H9 (cell line): ENCODE measurements around the gene RET. TPM values are rescaled to one million over a fixed set of nuclear protein-coding genes. Genes with fewer than 3 reads are reported as not detected.

Experiments
- DNase-seq: peaks from one replicate; pipeline ENCODE4 v3.0.0-alpha.2; 2017
- H2AFZ ChIP-seq: one replicate; pipeline ENCODE4 v1.6.1; 2013; ENCODE audit warnings: mild to moderate bottlenecking, low read length, control low read depth, moderate library complexity
- H2AK5ac ChIP-seq: 2 replicates; pipeline ENCODE4 v1.6.1; 2013; ENCODE audit warnings: low read length, control low read depth, mixed read lengths; ENCODE audit not compliant: insufficient read length
- H2BK120ac ChIP-seq: one replicate; pipeline ENCODE4 v1.6.1; 2013; ENCODE audit warnings: low read depth, mild to moderate bottlenecking, low read length, control low read depth, inconsistent platforms; ENCODE audit not compliant: poor library complexity, severe bottlenecking
- H2BK12ac ChIP-seq: 2 replicates; pipeline ENCODE4 v1.6.1; 2013; ENCODE audit warnings: low read length, control low read depth, mixed read lengths, low read depth; ENCODE audit not compliant: insufficient read length
- H2BK15ac ChIP-seq: 2 replicates; pipeline ENCODE4 v1.6.1; 2013; ENCODE audit warnings: low read depth, low read length, control low read depth
- H2BK20ac ChIP-seq: one replicate; pipeline ENCODE4 v1.6.1; 2013; ENCODE audit warnings: low read depth, mild to moderate bottlenecking, low read length, control low read depth, inconsistent platforms; ENCODE audit not compliant: poor library complexity, severe bottlenecking
- H2BK5ac ChIP-seq: 2 replicates; pipeline ENCODE4 v1.6.1; 2013; ENCODE audit warnings: low read length, control low read depth, mixed read lengths; ENCODE audit not compliant: insufficient read length
- H3K14ac ChIP-seq: 2 replicates; pipeline ENCODE4 v1.6.1; 2013; ENCODE audit warnings: low read length, control low read depth; ENCODE audit not compliant: insufficient read depth
- H3K18ac ChIP-seq: 2 replicates; pipeline ENCODE4 v1.6.1; 2013; ENCODE audit warnings: low read depth, mild to moderate bottlenecking, mixed read lengths, low read length, control low read depth; ENCODE audit not compliant: insufficient read length
- H3K23ac ChIP-seq: 2 replicates; pipeline ENCODE4 v1.6.1; 2013; ENCODE audit warnings: low read length, control low read depth, mixed read lengths, low read depth; ENCODE audit not compliant: insufficient read length
- H3K23me2 ChIP-seq: 2 replicates; pipeline ENCODE4 v1.6.1; 2013; ENCODE audit warnings: low read depth, mild to moderate bottlenecking, mixed read lengths, low read length, control low read depth; ENCODE audit not compliant: insufficient read length, poor library complexity, severe bottlenecking
- H3K27ac ChIP-seq: 2 replicates; pipeline ENCODE4 v1.5.1; 2013; ENCODE audit warnings: low read length, control low read depth, mixed read lengths, low read depth; ENCODE audit not compliant: insufficient read length
- H3K27me3 ChIP-seq: 2 replicates; pipeline ENCODE4 v1.6.1; 2013; ENCODE audit warnings: low read length, control low read depth, inconsistent platforms; ENCODE audit not compliant: insufficient read depth
- H3K4ac ChIP-seq: 2 replicates; pipeline ENCODE4 v1.6.1; 2013; ENCODE audit warnings: low read depth, mild to moderate bottlenecking, control low read depth, inconsistent platforms, low read length, moderate library complexity
- H3K4me1 ChIP-seq: 2 replicates; pipeline ENCODE4 v1.6.1; 2013; ENCODE audit warnings: low read length, control low read depth, inconsistent platforms; ENCODE audit not compliant: insufficient read depth
- H3K4me2 ChIP-seq: 2 replicates; pipeline ENCODE4 v1.6.1; 2013; ENCODE audit warnings: low read length, control low read depth, mixed read lengths; ENCODE audit not compliant: insufficient read length, insufficient read depth
- H3K56ac ChIP-seq: 2 replicates; pipeline ENCODE4 v1.6.1; 2013; ENCODE audit warnings: low read depth, mild to moderate bottlenecking, mixed read lengths, low read length, control low read depth; ENCODE audit not compliant: insufficient read length
- H3K79me1 ChIP-seq: 2 replicates; pipeline ENCODE4 v1.6.1; 2013; ENCODE audit warnings: low read depth, mild to moderate bottlenecking, moderate library complexity, low read length, control low read depth, inconsistent platforms; ENCODE audit not compliant: insufficient read depth, poor library complexity, severe bottlenecking
- H3K79me2 ChIP-seq: 2 replicates; pipeline ENCODE4 v1.6.1; 2013; ENCODE audit warnings: low read length, control low read depth, inconsistent platforms; ENCODE audit not compliant: insufficient read depth
- H3K9ac ChIP-seq: 2 replicates; pipeline ENCODE4 v1.6.1; 2013; ENCODE audit warnings: low read length, control low read depth, mixed read lengths; ENCODE audit not compliant: insufficient read length; ENCODE audit errors: extremely low read depth
- H3K9me3 ChIP-seq: one replicate; pipeline ENCODE4 v1.6.1; 2013; ENCODE audit warnings: low read depth, low read length, inconsistent platforms; ENCODE audit not compliant: control insufficient read depth
- H3T11ph ChIP-seq: one replicate; pipeline ENCODE4 v1.6.1; 2013; ENCODE audit warnings: mild to moderate bottlenecking, low read length, control low read depth, inconsistent platforms
- H4K20me1 ChIP-seq: one replicate; pipeline ENCODE4 v1.6.1; 2013; ENCODE audit not compliant: control insufficient read depth, insufficient read length, insufficient read depth
- H4K5ac ChIP-seq: 2 replicates; pipeline ENCODE4 v1.6.1; 2013; ENCODE audit warnings: low read depth, mild to moderate bottlenecking, mixed read lengths, low read length, control low read depth; ENCODE audit not compliant: insufficient read length
- H4K8ac ChIP-seq: replicated peaks from 2 replicates; pipeline ENCODE4 v1.6.1; 2013; ENCODE audit warnings: low read length, control low read depth, mixed read lengths, low read depth; ENCODE audit not compliant: insufficient read length
- H4K91ac ChIP-seq: 2 replicates; pipeline ENCODE4 v1.6.1; 2013; ENCODE audit warnings: low read depth, mild to moderate bottlenecking, moderate library complexity, mixed read lengths, low read length, control low read depth; ENCODE audit not compliant: insufficient read length
- H3K27ac Mint-ChIP-seq, 3 experiments: 2 replicates in 2 of 3; 3 replicates in 1 of 3; pipeline ENCODE4 v1.8.0; 2020 to 2021; ENCODE audit warnings: mixed read lengths in 3 of 3, mild to moderate bottlenecking in 1 of 3, moderate library complexity in 1 of 3
- H3K27me3 Mint-ChIP-seq: 2 replicates; pipeline ENCODE4 v1.8.0; 2021; ENCODE audit warnings: low read depth, mild to moderate bottlenecking, moderate library complexity, mixed read lengths
- H3K36me3 Mint-ChIP-seq, 3 experiments: 2 replicates in 2 of 3; 3 replicates in 1 of 3; pipeline ENCODE4 v1.8.0; 2020 to 2021; ENCODE audit warnings: low read depth in 3 of 3, mixed read lengths in 3 of 3; ENCODE audit not compliant: insufficient read depth in 1 of 3
- H3K4me1 Mint-ChIP-seq, 2 experiments: 2 replicates each; pipeline ENCODE4 v1.8.0; 2020; ENCODE audit warnings: mixed read lengths in 2 of 2
- H3K4me3 Mint-ChIP-seq, 2 experiments: 2 replicates in 1 of 2; 3 replicates in 1 of 2; pipeline ENCODE4 v1.8.0; 2020 to 2021; ENCODE audit warnings: mild to moderate bottlenecking in 2 of 2, mixed read lengths in 2 of 2, moderate library complexity in 1 of 2
- H3K9me3 Mint-ChIP-seq, 2 experiments: 2 replicates in 1 of 2; 3 replicates in 1 of 2; pipeline ENCODE4 v1.8.0; 2020; ENCODE audit warnings: mild to moderate bottlenecking in 2 of 2, mixed read lengths in 2 of 2, moderate library complexity in 1 of 2
- CTCF ChIP-seq: fragments of 200-600 bp; sonication (generic); conservative IDR thresholded peaks from 3 replicates; pipeline ENCODE4 v1.8.0; 2021; ENCODE audit warnings: antibody characterized with exemption, mild to moderate bottlenecking
- WGBS: extraction: QIAGEN DNeasy Blood & Tissue Kit; methylation state at CpG from one replicate; pipeline ENCODE4 v1.1.7; 2013; ENCODE audit warnings: missing lambda C conversion rate, low lambda C conversion rate, mixed read lengths; ENCODE audit not compliant: insufficient read length; ENCODE audit errors: extremely low coverage; 5-methylcytosine and 5-hydroxymethylcytosine counted together
- total RNA-seq: library from RNA; stranded (reverse); gene quantifications from 2 replicates; pipeline ENCODE4 v1.2.1, GENCODE V29; 2021

The RET gene
- total RNA-seq, 1 experiment from 2014 or later = 12.2 TPM

GRCh38 chr10:43055991-43056567, 20.8 kb upstream of the RET start:
- TF ChIP-seq CTCF = no peak

More at GRCh38 chr10:43055991-43056567, 20.8 kb upstream of the RET start:
- Histone ChIP-seq H3K56ac (no peak overlapping the region), H3K79me1 (no peaks in the 10 kb centered on the region), H2BK20ac (no peak overlapping the region), H3K14ac (no peak overlapping the region), H2AK5ac (no peak overlapping the region), H3K18ac (no peak overlapping the region), H3K23ac (no peak overlapping the region), H3K79me2 (no peaks in the 10 kb centered on the region), H3K27ac (no peak overlapping the region), H4K5ac (no peak overlapping the region), H3K9me3 (no peaks in the 10 kb centered on the region), H2BK15ac (no peak overlapping the region), H3K23me2 (no peaks in the 10 kb centered on the region), H3T11ph (no peak overlapping the region), H2BK120ac (no peak overlapping the region), H3K4ac (no peak overlapping the region), H2BK5ac (no peak overlapping the region), H2BK12ac (no peak overlapping the region), H4K8ac (no peak overlapping the region), H2AFZ (no peak overlapping the region), H4K91ac (no peak overlapping the region), H3K4me1 (no peaks in the 10 kb centered on the region), H3K27me3 (no peaks in the 10 kb centered on the region), H4K20me1 (no peaks in the 10 kb centered on the region), H3K4me2 (no peak overlapping the region), H3K9ac (no peak overlapping the region)
- H3K27me3 Mint-ChIP-seq = peaks cover 8% of the 10 kb centered on the region
- DNase-seq = no peak
- H3K36me3 Mint-ChIP-seq = no peaks in the 10 kb centered on the region
- no CpG with 5 or more reads among the region's 2 CpGs for WGBS
- H3K9me3 Mint-ChIP-seq = peaks cover 0 to 3% of the 10 kb centered on the region in 2 experiments; a peak in 3 of 5 replicates
- H3K4me1 Mint-ChIP-seq = no peaks in the 10 kb centered on the region; a peak in 1 of 4 replicates
- H3K27ac Mint-ChIP-seq = no peak overlapping the region; a peak in 1 of 7 replicates
- no peak overlapping the region for H3K4me3 Mint-ChIP-seq
